ENCODE data around the gene LHX6. TPM values are rescaled to one million over a fixed set of nuclear protein-coding genes. Genes with fewer than 3 reads are reported as not detected.
A peak's percentile ranks its signal among the peaks of the same experiment; 100 is the strongest.

The LHX6 gene
- total RNA-seq, 1 donor from 2014 or later: 2.1 TPM

DNA sequence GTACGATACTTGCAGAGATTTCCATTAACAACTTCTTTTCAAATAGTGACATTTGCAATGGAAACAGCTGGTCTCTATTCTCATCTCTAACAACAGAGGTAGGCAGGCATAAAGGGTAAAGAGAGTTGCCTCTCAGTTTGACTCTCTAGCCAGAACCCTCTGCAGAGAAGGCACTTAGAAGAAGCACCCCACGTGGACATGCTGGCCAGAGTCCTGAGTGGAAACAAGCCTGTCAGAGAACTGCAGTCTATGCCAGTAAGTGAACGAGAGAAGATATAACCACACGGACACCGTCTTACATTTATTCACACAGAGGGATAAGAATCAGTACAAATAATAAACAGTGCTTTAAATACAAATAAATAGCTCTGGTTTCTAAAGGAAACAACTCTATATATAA is 11.0 kb upstream of the LHX6 start:
- Histone ChIP-seq H3K4me3 (ENCODE audit: low read length in 3 of 3) (no peak overlapping the region), H3K27me3 (ENCODE audit: control insufficient read depth in 3 of 3, insufficient read depth in 3 of 3, low read length in 3 of 3) (no peaks in the 10 kb centered on the region), H3K36me3 (ENCODE audit: control insufficient read depth in 3 of 3, insufficient read depth in 3 of 3, low read length in 3 of 3) (peaks cover 16 to 35% (median 34%) of the 10 kb centered on the region in 3 donors), H3K9me3 (ENCODE audit: control insufficient read depth in 3 of 3, low read length in 3 of 3) (no peaks in the 10 kb centered on the region), H3K9ac (ENCODE audit: low read depth in 1 of 3, low read length in 3 of 3) (no peak overlapping the region), H3K4me1 (ENCODE audit: control insufficient read depth in 3 of 3, insufficient read depth in 3 of 3, low read length in 3 of 3) (peaks cover 0 to 4% (median 0%) of the 10 kb centered on the region in 3 donors), H3K27ac (ENCODE audit: low read depth, low read length) (no peak overlapping the region)

DNA sequence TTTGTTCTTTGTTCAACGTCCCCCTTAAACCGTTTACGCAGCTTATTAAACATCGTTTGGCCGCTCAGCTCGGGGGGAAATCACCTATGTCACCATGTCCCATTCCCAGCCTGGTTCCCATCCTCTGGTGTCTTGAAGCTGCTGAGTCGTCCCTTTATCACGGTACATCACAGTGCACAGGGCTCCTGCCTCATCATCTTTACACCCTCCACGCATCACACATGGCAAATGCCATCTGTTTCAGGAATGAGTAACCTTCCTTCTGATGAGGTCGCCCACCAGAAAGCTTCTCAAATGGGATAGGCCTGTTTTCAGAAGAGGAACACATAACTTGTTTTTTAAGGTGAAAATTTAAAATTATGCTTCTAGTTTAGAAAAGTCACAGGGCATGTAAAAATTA is 7.9 kb upstream of the LHX6 start:
- no peak overlapping the region for H3K4me3 ChIP-seq (ENCODE audit: low read length in 3 of 3)
- H3K4me1 ChIP-seq (ENCODE audit: control insufficient read depth in 3 of 3, insufficient read depth in 3 of 3, low read length in 3 of 3): peaks cover 0 to 4% (median 0%) of the 10 kb centered on the region in 3 donors
- peaks cover 8 to 18% (median 13%) of the 10 kb centered on the region in 3 donors for H3K36me3 ChIP-seq (ENCODE audit: control insufficient read depth in 3 of 3, insufficient read depth in 3 of 3, low read length in 3 of 3)
- H3K27me3 ChIP-seq (ENCODE audit: control insufficient read depth in 3 of 3, insufficient read depth in 3 of 3, low read length in 3 of 3): peaks cover 0 to 10% (median 0%) of the 10 kb centered on the region in 3 donors
- no peaks in the 10 kb centered on the region for H3K9me3 ChIP-seq (ENCODE audit: control insufficient read depth in 3 of 3, low read length in 3 of 3)
- no peak overlapping the region for H3K27ac ChIP-seq (ENCODE audit: low read depth, low read length)
- no peak overlapping the region for H3K9ac ChIP-seq (ENCODE audit: low read depth in 1 of 3, low read length in 3 of 3)

DNA sequence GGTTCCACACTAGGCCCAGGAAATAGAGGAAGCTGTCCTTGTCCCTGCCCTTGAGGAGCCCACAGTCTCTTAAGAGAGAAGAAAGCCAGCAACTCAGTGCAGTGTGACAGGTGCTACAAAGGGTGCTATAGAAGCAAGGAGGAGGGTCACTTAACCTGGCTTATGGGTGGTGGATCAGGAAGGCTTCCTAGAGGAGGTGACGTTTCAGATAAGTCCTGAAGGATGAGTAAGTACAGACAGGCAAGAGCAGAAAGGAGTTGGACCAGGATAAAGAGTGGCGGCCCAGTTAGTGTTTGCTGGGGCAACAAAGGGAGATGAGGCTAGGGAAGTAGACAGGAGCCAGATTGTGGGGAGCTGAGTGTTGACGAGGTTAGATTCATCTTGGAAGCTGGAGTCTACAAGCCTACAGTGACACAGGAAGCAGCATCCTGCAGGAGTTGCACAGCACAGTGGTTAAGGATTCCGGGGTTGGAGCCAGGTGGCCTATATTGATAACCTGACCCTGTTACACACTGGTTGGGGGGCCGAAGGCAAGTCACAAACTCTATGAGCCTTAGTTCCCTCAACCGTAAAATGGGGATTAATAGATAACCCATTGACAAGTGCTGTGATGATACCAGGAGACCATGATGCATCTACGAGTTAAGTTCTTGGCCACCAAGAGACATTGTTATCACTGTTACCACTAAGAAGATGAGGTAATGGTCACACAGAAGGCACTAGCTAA is 5.4 kb upstream of the LHX6 start:
- peaks cover 0 to 1% (median under 1%) of the 10 kb centered on the region in 3 donors for H3K4me1 ChIP-seq (ENCODE audit: control insufficient read depth in 3 of 3, insufficient read depth in 3 of 3, low read length in 3 of 3)
- H3K27ac ChIP-seq (ENCODE audit: low read depth, low read length): no peak overlapping the region
- H3K9ac ChIP-seq (ENCODE audit: low read depth in 1 of 3, low read length in 3 of 3): no peak overlapping the region
- peaks cover 18 to 32% (median 20%) of the 10 kb centered on the region in 3 donors for H3K27me3 ChIP-seq (ENCODE audit: control insufficient read depth in 3 of 3, insufficient read depth in 3 of 3, low read length in 3 of 3)
- H3K4me3 ChIP-seq (ENCODE audit: low read length in 3 of 3): no peak overlapping the region
- no peaks in the 10 kb centered on the region for H3K9me3 ChIP-seq (ENCODE audit: control insufficient read depth in 3 of 3, low read length in 3 of 3)
- peaks cover 0 to 6% (median 0%) of the 10 kb centered on the region in 3 donors for H3K36me3 ChIP-seq (ENCODE audit: control insufficient read depth in 3 of 3, insufficient read depth in 3 of 3, low read length in 3 of 3)

DNA sequence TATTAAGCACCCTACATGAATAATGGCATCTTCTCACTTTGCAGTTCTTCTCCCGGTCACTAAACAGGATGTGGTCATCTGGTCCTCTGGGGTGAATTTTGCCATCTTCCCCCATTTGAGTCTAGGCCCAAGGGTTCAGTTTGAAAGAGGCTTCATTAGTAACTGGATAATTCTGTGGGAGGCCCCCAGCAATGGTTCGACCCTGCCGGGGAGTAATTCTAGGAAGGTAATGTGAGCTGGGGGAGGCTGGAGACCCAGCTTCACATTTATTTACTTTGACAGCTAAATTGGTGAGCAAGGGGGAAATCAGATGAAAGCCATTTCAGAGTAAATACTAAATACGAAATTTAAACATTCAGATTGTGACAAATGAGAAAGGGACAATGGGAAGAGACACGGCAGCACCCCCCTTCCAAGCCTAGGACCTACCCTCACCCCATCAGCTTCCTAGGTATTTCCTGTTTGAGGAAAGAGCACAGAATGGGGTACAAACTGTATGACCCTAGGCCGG is 4.1 kb upstream of the LHX6 start:
- H3K4me3 ChIP-seq (ENCODE audit: low read length in 3 of 3): no peak overlapping the region
- H3K36me3 ChIP-seq (ENCODE audit: control insufficient read depth in 3 of 3, insufficient read depth in 3 of 3, low read length in 3 of 3): no peaks in the 10 kb centered on the region
- peaks cover 28 to 43% (median 32%) of the 10 kb centered on the region in 3 donors for H3K27me3 ChIP-seq (ENCODE audit: control insufficient read depth in 3 of 3, insufficient read depth in 3 of 3, low read length in 3 of 3)
- H3K4me1 ChIP-seq (ENCODE audit: control insufficient read depth in 3 of 3, insufficient read depth in 3 of 3, low read length in 3 of 3): peaks cover 0 to 4% (median 2%) of the 10 kb centered on the region in 3 donors
- H3K9me3 ChIP-seq (ENCODE audit: control insufficient read depth in 3 of 3, low read length in 3 of 3): no peaks in the 10 kb centered on the region
- no peak overlapping the region for H3K9ac ChIP-seq (ENCODE audit: low read depth in 1 of 3, low read length in 3 of 3)
- no peak overlapping the region for H3K27ac ChIP-seq (ENCODE audit: low read depth, low read length)

DNA sequence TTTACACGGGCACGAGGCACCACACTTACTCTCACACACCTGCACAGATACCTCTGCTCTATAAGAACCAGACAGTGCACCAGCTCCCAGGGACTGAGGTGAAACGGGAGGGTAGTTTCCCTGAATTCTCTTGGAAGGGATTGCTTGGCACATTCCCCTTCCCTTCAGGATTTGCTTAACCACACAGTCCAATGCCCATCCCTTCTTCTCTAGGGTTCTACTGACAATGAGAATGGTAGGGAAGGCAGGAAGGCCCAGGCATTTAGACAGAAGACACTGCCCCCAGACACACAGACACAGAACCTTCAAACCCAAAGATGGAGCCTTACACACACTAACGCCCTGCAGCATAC is 704 bp upstream of the LHX6 start:
- peaks cover 60 to 76% (median 63%) of the 10 kb centered on the region in 3 donors for H3K27me3 ChIP-seq (ENCODE audit: control insufficient read depth in 3 of 3, insufficient read depth in 3 of 3, low read length in 3 of 3)

DNA sequence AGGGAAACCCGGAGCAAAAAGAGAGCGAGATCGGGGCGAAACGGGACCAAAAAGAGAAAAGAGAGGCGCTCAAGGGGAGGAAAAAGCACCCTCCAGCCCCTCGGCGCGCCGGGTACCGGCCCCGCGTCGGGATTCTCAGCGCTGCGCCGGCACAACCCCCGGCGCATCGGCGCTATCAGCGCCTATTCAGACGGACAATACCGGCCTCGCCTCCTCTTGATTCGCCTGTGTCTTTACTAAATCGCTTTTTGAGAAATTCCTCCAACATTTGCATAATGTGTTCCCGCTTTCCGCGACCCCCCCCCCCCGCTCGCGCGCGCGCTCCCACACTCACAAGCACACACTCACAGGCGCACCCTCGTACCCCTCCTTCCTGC is 578 bp downstream of the LHX6 start:
- Histone ChIP-seq H3K36me3 (ENCODE audit: control insufficient read depth in 3 of 3, insufficient read depth in 3 of 3, low read length in 3 of 3) (no peaks in the 10 kb centered on the region), H3K4me1 (ENCODE audit: control insufficient read depth in 3 of 3, insufficient read depth in 3 of 3, low read length in 3 of 3) (peaks cover 2 to 15% (median 8%) of the 10 kb centered on the region in 3 donors), H3K9me3 (ENCODE audit: control insufficient read depth in 3 of 3, low read length in 3 of 3) (no peaks in the 10 kb centered on the region), H3K27me3 (ENCODE audit: control insufficient read depth in 3 of 3, insufficient read depth in 3 of 3, low read length in 3 of 3) (peaks cover 68 to 81% (median 71%) of the 10 kb centered on the region in 3 donors), H3K27ac (ENCODE audit: low read depth, low read length) (no peak overlapping the region), H3K4me3 (ENCODE audit: low read length in 3 of 3) (peak overlapping the region in 2 of 3 donors; percentile 52 to 60), H3K9ac (ENCODE audit: low read depth in 1 of 3, low read length in 3 of 3) (peak overlapping the region in 1 of 3 donors; percentile 60)

More for the DNA sequence above, 704 bp upstream of the LHX6 start:
- Histone ChIP-seq H3K9me3 (ENCODE audit: control insufficient read depth in 3 of 3, low read length in 3 of 3) (no peaks in the 10 kb centered on the region), H3K27ac (ENCODE audit: low read depth, low read length) (no peak overlapping the region), H3K9ac (ENCODE audit: low read depth in 1 of 3, low read length in 3 of 3) (no peak overlapping the region), H3K36me3 (ENCODE audit: control insufficient read depth in 3 of 3, insufficient read depth in 3 of 3, low read length in 3 of 3) (no peaks in the 10 kb centered on the region), H3K4me1 (ENCODE audit: control insufficient read depth in 3 of 3, insufficient read depth in 3 of 3, low read length in 3 of 3) (peaks cover 0 to 15% (median 4%) of the 10 kb centered on the region in 3 donors), H3K4me3 (ENCODE audit: low read length in 3 of 3) (no peak overlapping the region)

DNA sequence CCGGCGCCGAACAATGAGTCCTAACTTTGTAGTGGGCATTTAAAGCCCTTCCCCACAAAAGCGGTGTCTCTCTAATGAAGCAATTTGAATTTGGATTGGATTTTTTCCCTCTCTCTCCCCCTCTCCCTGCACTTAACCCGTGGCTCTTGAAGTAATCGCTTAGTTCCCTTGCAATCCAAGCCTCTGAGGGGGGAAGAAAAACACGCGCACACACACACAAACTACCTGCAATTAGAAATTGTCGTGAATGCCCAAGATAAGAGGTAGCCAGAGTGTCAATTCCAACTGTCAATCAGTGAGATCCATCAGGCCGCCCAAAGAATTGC is 1.2 kb downstream of the LHX6 start:
- Histone ChIP-seq H3K9me3 (ENCODE audit: control insufficient read depth in 3 of 3, low read length in 3 of 3) (no peaks in the 10 kb centered on the region), H3K4me3 (ENCODE audit: low read length in 3 of 3) (peak overlapping the region in 2 of 3 donors; percentile 14 to 43), H3K27me3 (ENCODE audit: control insufficient read depth in 3 of 3, insufficient read depth in 3 of 3, low read length in 3 of 3) (peaks cover 68 to 88% (median 77%) of the 10 kb centered on the region in 3 donors), H3K4me1 (ENCODE audit: control insufficient read depth in 3 of 3, insufficient read depth in 3 of 3, low read length in 3 of 3) (peaks cover 3 to 15% (median 9%) of the 10 kb centered on the region in 3 donors), H3K27ac (ENCODE audit: low read depth, low read length) (no peak overlapping the region), H3K9ac (ENCODE audit: low read depth in 1 of 3, low read length in 3 of 3) (no peak overlapping the region), H3K36me3 (ENCODE audit: control insufficient read depth in 3 of 3, insufficient read depth in 3 of 3, low read length in 3 of 3) (no peaks in the 10 kb centered on the region)

DNA sequence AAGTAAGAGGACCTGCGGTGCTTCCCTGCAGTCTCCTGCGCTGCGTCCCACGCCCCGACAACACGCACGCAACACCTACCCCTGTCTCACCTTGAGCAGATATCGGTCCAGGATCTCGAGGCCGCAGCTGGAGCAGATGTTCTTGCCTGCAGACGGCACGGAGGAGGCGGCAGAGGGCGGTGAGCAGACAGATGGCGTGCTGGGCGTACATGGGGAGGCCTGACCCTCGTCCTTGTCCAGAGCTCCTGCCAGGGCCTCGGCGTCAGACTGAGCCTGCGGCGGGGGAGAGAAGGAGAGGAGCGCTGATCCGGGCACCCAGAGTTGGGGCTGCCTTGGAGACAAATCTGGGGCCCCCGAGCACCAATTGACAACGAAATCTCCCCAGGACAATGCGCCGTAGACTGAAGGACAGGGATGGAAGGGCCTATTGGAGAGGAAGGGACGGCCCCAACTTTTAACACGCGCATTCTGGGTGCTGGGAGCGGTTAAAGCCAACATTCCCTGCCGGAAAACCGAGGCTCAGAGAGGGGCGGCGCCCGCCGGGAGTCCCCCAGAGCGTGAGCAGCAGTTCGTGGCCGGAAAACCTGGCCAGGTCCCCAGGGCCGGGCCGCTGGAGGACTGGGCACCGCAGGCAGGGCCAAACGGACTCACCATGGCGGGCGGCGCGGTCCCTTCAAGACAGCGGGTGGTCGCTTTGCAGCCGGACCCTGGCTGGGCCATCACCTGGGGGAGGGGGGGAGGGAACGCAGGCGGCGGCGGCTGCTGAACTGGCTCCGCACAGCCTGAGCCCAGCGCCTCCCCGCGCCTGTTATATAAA is 1.8 kb downstream of the LHX6 start:
- H3K27ac ChIP-seq (ENCODE audit: low read depth, low read length): no peak overlapping the region
- H3K36me3 ChIP-seq (ENCODE audit: control insufficient read depth in 3 of 3, insufficient read depth in 3 of 3, low read length in 3 of 3): no peaks in the 10 kb centered on the region
- H3K9me3 ChIP-seq (ENCODE audit: control insufficient read depth in 3 of 3, low read length in 3 of 3): no peaks in the 10 kb centered on the region
- peak overlapping the region in 1 of 3 donors; percentile 40 for H3K9ac ChIP-seq (ENCODE audit: low read depth in 1 of 3, low read length in 3 of 3)
- H3K27me3 ChIP-seq (ENCODE audit: control insufficient read depth in 3 of 3, insufficient read depth in 3 of 3, low read length in 3 of 3): peaks cover 71 to 91% (median 80%) of the 10 kb centered on the region in 3 donors
- H3K4me1 ChIP-seq (ENCODE audit: control insufficient read depth in 3 of 3, insufficient read depth in 3 of 3, low read length in 3 of 3): peaks cover 3 to 15% (median 9%) of the 10 kb centered on the region in 3 donors
- peak overlapping the region in 2 of 3 donors; percentile 20 to 52 for H3K4me3 ChIP-seq (ENCODE audit: low read length in 3 of 3)

DNA sequence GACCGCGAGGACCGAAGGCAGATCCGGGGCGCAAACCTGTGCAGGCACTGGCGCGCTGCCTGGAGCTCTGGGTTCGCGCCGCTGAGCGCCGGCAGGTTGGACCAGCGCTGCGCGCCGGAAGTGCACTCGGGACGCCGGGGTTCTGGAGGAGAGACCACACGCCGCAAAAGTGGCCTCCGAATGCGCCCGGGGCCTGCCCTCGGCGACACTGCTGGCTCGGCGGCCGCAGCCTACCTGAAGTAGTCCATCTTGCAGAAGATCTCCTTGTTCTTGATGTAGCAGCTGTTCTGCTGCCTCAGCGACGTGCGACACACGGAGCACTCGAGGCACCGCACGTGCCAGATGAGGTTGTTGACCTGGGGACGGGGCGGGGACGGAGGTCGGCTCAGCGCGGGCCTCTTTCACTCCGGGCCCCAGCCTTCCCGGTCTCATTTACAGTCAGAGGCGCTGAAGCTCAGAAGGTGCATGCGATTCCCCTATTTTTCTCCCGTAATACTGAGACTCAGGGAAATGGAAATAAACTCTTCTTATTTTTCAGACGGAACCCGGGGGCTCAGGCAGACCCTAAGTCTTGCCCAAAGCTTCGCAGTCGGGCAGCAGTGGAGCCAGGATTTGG is 2.5 kb downstream of the LHX6 start:
- Histone ChIP-seq H3K27me3 (ENCODE audit: control insufficient read depth in 3 of 3, insufficient read depth in 3 of 3, low read length in 3 of 3) (peaks cover 78 to 93% (median 87%) of the 10 kb centered on the region in 3 donors), H3K4me3 (ENCODE audit: low read length in 3 of 3) (peak overlapping the region in 2 of 3 donors; percentile 20 to 52), H3K4me1 (ENCODE audit: control insufficient read depth in 3 of 3, insufficient read depth in 3 of 3, low read length in 3 of 3) (peaks cover 3 to 15% (median 14%) of the 10 kb centered on the region in 3 donors), H3K36me3 (ENCODE audit: control insufficient read depth in 3 of 3, insufficient read depth in 3 of 3, low read length in 3 of 3) (no peaks in the 10 kb centered on the region), H3K9me3 (ENCODE audit: control insufficient read depth in 3 of 3, low read length in 3 of 3) (no peaks in the 10 kb centered on the region), H3K9ac (ENCODE audit: low read depth in 1 of 3, low read length in 3 of 3) (peak overlapping the region in 1 of 3 donors; percentile 40), H3K27ac (ENCODE audit: low read depth, low read length) (no peak overlapping the region)

All from skeletal muscle tissue (tissue), 4 donors.